IMR-90 (cell line): ENCODE measurements around the gene DNAH17. TPM values are rescaled to one million over a fixed set of nuclear protein-coding genes. Genes with fewer than 3 reads are reported as not detected.
A peak's percentile ranks its signal among the peaks of the same experiment; 100 is the strongest.

Experiments used
- ATAC-seq: fragments of 200-7000 bp; cut with Tn5 transposase; 2 replicates; pipeline ENCODE4 v1.9.1; 2020; ENCODE audit warnings: low read depth, mild to moderate bottlenecking, moderate library complexity
- BruUV-seq: library from RNA; stranded (reverse); fragments of 400-500 nt; replicated peaks from 2 replicates; lab custom pipeline; 2021; lab: Mats Ljungman, UMichigan
- CTCF ChIA-PET: fragments of 300-600 bp; formaldehyde crosslinking; extraction: SDS; loops from one replicate; lab custom pipeline; 2021; ENCODE audit warnings: antibody characterized with exemption; lab: Yijun Ruan, JAX
- POLR2A ChIA-PET: fragments of 300-600 bp; sonication (Branson Sonifier 250); formaldehyde crosslinking; loops from one replicate; lab custom pipeline; 2022; ENCODE audit warnings: antibody characterized with exemption; ENCODE audit not compliant: unreplicated experiment; lab: Charles Lee
- DNase-seq: peaks from one replicate; pipeline ENCODE4 v3.0.0; 2013
- H2AFZ ChIP-seq: replicated peaks from 2 replicates; pipeline ENCODE3; 2013; ENCODE audit warnings: low read length, mild to moderate bottlenecking; ENCODE audit not compliant: poor library complexity
- H2AK5ac ChIP-seq: 2 replicates; pipeline ENCODE4 v1.6.1; 2013; ENCODE audit warnings: low read depth, low read length, inconsistent platforms
- H2AK9ac ChIP-seq: replicated peaks from 2 replicates; pipeline ENCODE3; 2013; ENCODE audit warnings: mild to moderate bottlenecking, low read depth, low read length, moderate library complexity; ENCODE audit not compliant: poor library complexity
- H2BK120ac ChIP-seq: 2 replicates; pipeline ENCODE4 v1.6.1; 2013; ENCODE audit warnings: low read depth, low read length, inconsistent platforms
- H2BK15ac ChIP-seq: 3 replicates; pipeline ENCODE4 v1.6.1; 2013; ENCODE audit warnings: low read depth, low read length, inconsistent platforms
- H2BK20ac ChIP-seq: 2 replicates; pipeline ENCODE4 v1.6.1; 2013; ENCODE audit warnings: low read depth, mild to moderate bottlenecking, inconsistent platforms, low read length, moderate library complexity
- H2BK5ac ChIP-seq: 2 replicates; pipeline ENCODE4 v1.6.1; 2013; ENCODE audit warnings: mild to moderate bottlenecking, low read depth, low read length, inconsistent platforms; ENCODE audit not compliant: poor library complexity, severe bottlenecking
- H3K14ac ChIP-seq: replicated peaks from 2 replicates; pipeline ENCODE4 v1.6.1; 2013; ENCODE audit warnings: low read depth, low read length, inconsistent platforms
- H3K18ac ChIP-seq: 2 replicates; pipeline ENCODE4 v1.6.1; 2013; ENCODE audit warnings: low read depth, low read length, control low read depth
- H3K23ac ChIP-seq: 2 replicates; pipeline ENCODE4 v1.6.1; 2013; ENCODE audit warnings: low read depth, low read length, inconsistent platforms
- H3K27ac ChIP-seq: 2 replicates; pipeline ENCODE4 v1.5.1; 2013; ENCODE audit warnings: mild to moderate bottlenecking, control low read depth, low read length; ENCODE audit not compliant: insufficient read depth
- H3K27me3 ChIP-seq: 2 replicates; pipeline ENCODE4 v1.6.1; 2013; ENCODE audit warnings: low read length; ENCODE audit not compliant: control insufficient read depth, insufficient read depth
- H3K36me3 ChIP-seq: 2 replicates; pipeline ENCODE4 v1.6.1; 2013; ENCODE audit warnings: low read length, mixed read lengths; ENCODE audit not compliant: control insufficient read depth, insufficient read depth
- H3K4ac ChIP-seq: 2 replicates; pipeline ENCODE4 v1.6.1; 2013; ENCODE audit warnings: low read depth, low read length, inconsistent platforms
- H3K4me1 ChIP-seq: 2 replicates; pipeline ENCODE4 v1.6.1; 2013; ENCODE audit warnings: low read length, mixed read lengths; ENCODE audit not compliant: control insufficient read depth, insufficient read depth
- H3K4me2 ChIP-seq: 2 replicates; pipeline ENCODE4 v1.6.1; 2013; ENCODE audit warnings: low read depth, mild to moderate bottlenecking, control low read depth, low read length, moderate library complexity
- H3K4me3 ChIP-seq: 2 replicates; pipeline ENCODE4 v1.5.1; 2013; ENCODE audit warnings: low read depth, mild to moderate bottlenecking, control low read depth, low read length, moderate library complexity; ENCODE audit not compliant: insufficient read depth
- H3K56ac ChIP-seq: 2 replicates; pipeline ENCODE4 v1.6.1; 2013; ENCODE audit warnings: low read length, inconsistent platforms; ENCODE audit not compliant: insufficient read depth; ENCODE audit errors: extremely low read depth
- H3K79me1 ChIP-seq, 2 experiments: 2 replicates each; pipeline ENCODE4 v1.6.1; 2013; ENCODE audit warnings: low read length in 2 of 2, inconsistent platforms in 1 of 2, low read depth in 1 of 2
- H3K9ac ChIP-seq: 2 replicates; pipeline ENCODE4 v1.6.1; 2013; ENCODE audit warnings: low read depth, low read length, control low read depth
- H3K9me1 ChIP-seq: 2 replicates; pipeline ENCODE4 v1.6.1; 2013; ENCODE audit warnings: low read length, inconsistent platforms; ENCODE audit not compliant: insufficient read depth
- H3K9me3 ChIP-seq: 2 replicates; pipeline ENCODE4 v1.6.1; 2013; ENCODE audit warnings: low read length; ENCODE audit not compliant: control insufficient read depth, insufficient read depth
- H4K20me1 ChIP-seq: 2 replicates; pipeline ENCODE4 v1.6.1; 2013; ENCODE audit warnings: low read length, inconsistent platforms; ENCODE audit not compliant: insufficient read depth
- H4K5ac ChIP-seq: 2 replicates; pipeline ENCODE4 v1.6.1; 2013; ENCODE audit warnings: mild to moderate bottlenecking, low read depth, low read length, control low read depth
- H4K8ac ChIP-seq, 2 experiments: 2 replicates each; pipeline ENCODE4 v1.6.1; 2013; ENCODE audit warnings: low read depth in 2 of 2, low read length in 2 of 2, control low read depth in 1 of 2, inconsistent platforms in 1 of 2
- H4K91ac ChIP-seq: 2 replicates; pipeline ENCODE4 v1.6.1; 2013; ENCODE audit warnings: low read depth, low read length, inconsistent platforms; ENCODE audit not compliant: insufficient read depth
- ELK1 ChIP-seq: fragments of 150-350 bp; IDR thresholded peaks from 2 replicates; pipeline ENCODE4 v1.6.1; 2016; ENCODE audit warnings: low read depth, mild to moderate bottlenecking, low read length, moderate library complexity, borderline replicate concordance
- MXI1 ChIP-seq: IDR thresholded peaks from 2 replicates; pipeline ENCODE4 v1.6.1; 2012; ENCODE audit warnings: low read depth, mild to moderate bottlenecking, low read length, moderate library complexity, borderline replicate concordance
- NFE2L2 ChIP-seq: fragments of 150-350 bp; IDR thresholded peaks from 2 replicates; pipeline ENCODE4 v1.6.1; 2016; ENCODE audit warnings: low read depth, mild to moderate bottlenecking, low read length
- POLR2A ChIP-seq: IDR thresholded peaks from 2 replicates; pipeline ENCODE4 v1.6.1; 2012; ENCODE audit warnings: mild to moderate bottlenecking, low read depth, low read length
- WGBS, 2 experiments: methylation state at CpG; one replicate each; pipeline versions ENCODE4 v1.1.5 to v1.1.7; 2013; ENCODE audit warnings: missing lambda C conversion rate in 2 of 2; ENCODE audit not compliant: insufficient read length in 1 of 2; ENCODE audit errors: extremely low coverage in 2 of 2; 5-methylcytosine and 5-hydroxymethylcytosine counted together
- dilution Hi-C: fragments of 300-500 bp; cut with HindIII; formaldehyde crosslinking; loops from one replicate; pipeline ENCODE4 v1.14.3; 2018; ENCODE audit warnings: low sequenced_read_pairs; ENCODE audit not compliant: unreplicated experiment
- in situ Hi-C: fragments of 300-500 bp; cut with MboI; formaldehyde crosslinking; loops from 3 replicates; pipeline ENCODE4 v1.14.3; 2019; ENCODE audit warnings: low sequenced_read_pairs, inconsistent platforms, mixed read lengths
- intact Hi-C: fragments of 100-400 bp; cut with micrococcal nuclease; formaldehyde crosslinking; loops from 2 replicates; pipeline ENCODE4 v1.10.0; 2022
- polyA plus RNA-seq, 3 experiments: library from polyadenylated mRNA; depleted of rRNA; stranded (reverse); fragments of >200 nt; gene quantifications; 2 replicates each; pipeline ENCODE4 v1.2.3, GENCODE V29; 2012; ENCODE audit warnings: low replicate concordance in 1 of 3
- total RNA-seq: library from RNA; depleted of rRNA; stranded (reverse); fragments of >200 nt; gene quantifications from 2 replicates; pipeline ENCODE4 v1.2.3, GENCODE V29; 2012

DNAH17 gene
- total and polyA plus RNA-seq, 2 of the 4 experiments (the other 2 are of a cell fraction): not detected

- H3K4me3 ChIP-seq: no peak overlapping the region
- H3K4me2 ChIP-seq: no peak overlapping the region
- 0 out of 2 replicates have a peak overlapping the region, but pooled peaks have one; percentile 7 for H4K91ac ChIP-seq
- H3K18ac ChIP-seq: no peak overlapping the region
- ATAC-seq (no peak), DNase-seq (no peak)
- dilution Hi-C loops (no loop called here), in situ Hi-C loops (no loop called here), intact Hi-C loops (no loop called here)
- peaks cover 24% of the 10 kb centered on the region for H3K9me1 ChIP-seq
- ChIA-PET POLR2A (no interaction called here), CTCF (no interaction called here)
- H2AFZ ChIP-seq: no peak overlapping the region
- no peak for TF ChIP-seq NFE2L2
- TF ChIP-seq ELK1: no peak
- no peak for TF ChIP-seq POLR2A
- no peak for TF ChIP-seq MXI1
- no peak overlapping the region for H3K27ac ChIP-seq
- no peak overlapping the region for H2BK15ac ChIP-seq
- no peak overlapping the region for H2BK120ac ChIP-seq
- H4K8ac ChIP-seq: no peak overlapping the region
- BruUV-seq: no TSS peak
- no peak overlapping the region for H2BK20ac ChIP-seq
- H4K5ac ChIP-seq: no peak overlapping the region
- peak overlapping the region; percentile 11 for H2BK5ac ChIP-seq
- 100% methylated on average over 2 of the region's 6 CpGs; no CpG with 5 or more reads in 1 of the 2 experiments for WGBS, 2 experiments
- no peaks in the 10 kb centered on the region for H3K9me3 ChIP-seq
- H3K27me3 ChIP-seq: no peaks in the 10 kb centered on the region
- no peak overlapping the region; the same call in 1 of the 2 replicates for H2AK5ac ChIP-seq
- peaks cover 45% of the 10 kb centered on the region for H4K20me1 ChIP-seq
- no peak overlapping the region for H3K23ac ChIP-seq
- peaks cover 43 to 90% of the 10 kb centered on the region in 2 experiments for H3K79me1 ChIP-seq
- peaks cover 10% of the 10 kb centered on the region for H3K4me1 ChIP-seq
- H3K56ac ChIP-seq: no peak overlapping the region
- peak overlapping the region; percentile 23 for H2AK9ac ChIP-seq
- H3K14ac ChIP-seq: no peak overlapping the region
- no peak overlapping the region for H3K4ac ChIP-seq
- no peak overlapping the region for H3K9ac ChIP-seq
- peaks cover 66% of the 10 kb centered on the region for H3K36me3 ChIP-seq
These were observed 170.8 kb downstream of the DNAH17 start for GRCh38 chr17:78406396-78406795.
